ENCODE measurements around the gene COMP.

DNA sequence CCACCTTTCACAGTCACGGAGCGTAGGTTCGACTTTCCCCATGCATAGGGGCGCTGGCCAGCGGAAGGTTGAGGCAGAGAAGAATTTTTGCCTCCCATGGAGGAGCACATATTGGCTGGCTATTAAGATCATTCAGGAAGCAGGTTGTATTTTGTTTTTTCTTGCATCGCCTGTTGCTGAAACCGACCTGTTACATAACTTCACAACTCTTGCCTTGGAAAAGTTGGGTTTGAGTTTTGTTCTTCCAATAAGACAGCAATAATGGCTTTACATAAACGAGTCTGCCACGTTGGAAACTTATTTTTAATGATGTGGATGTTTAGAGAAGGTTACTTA is 42.0 kb upstream of the COMP start:
- TF ChIP-seq ZNF274 (IDR thresholded peaks at IDR 0.05; ENCODE audit: low read depth, low read length), result no peak
- TF ChIP-seq YY1 (IDR thresholded peaks at IDR 0.05; ENCODE audit: insufficient read depth, insufficient read length), result no peak
- TF ChIP-seq SUZ12 (IDR thresholded peaks at IDR 0.05; ENCODE audit: extremely low read depth, insufficient read depth, insufficient read length), result no peak

All from NT2/D1 (cell line).